ENCODE measurements around the gene SHISA8.

The SHISA8 gene

DNA sequence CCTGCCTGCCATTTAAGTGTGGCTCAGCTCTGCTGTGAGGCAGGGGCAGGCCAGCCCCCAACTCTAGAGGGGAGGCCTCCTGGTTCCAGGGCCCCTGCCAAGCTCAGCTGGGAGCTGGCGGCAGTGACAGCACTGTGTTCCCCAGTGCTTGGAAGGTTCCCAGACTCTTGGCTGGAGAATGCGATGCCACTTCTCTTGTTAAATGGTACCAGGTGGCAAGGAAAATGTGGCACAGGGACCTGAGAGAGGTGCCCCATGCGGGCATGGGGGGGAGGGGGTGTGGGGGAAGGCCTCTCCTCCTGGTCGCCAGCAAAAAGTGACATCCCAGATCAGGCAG, 20.1 kb upstream of the SHISA8 start:
- Histone ChIP-seq H3K4me3 (no peak overlapping the region), H3K27ac (peak overlapping the region in 1 of 21 experiments; percentile 78)

DNA sequence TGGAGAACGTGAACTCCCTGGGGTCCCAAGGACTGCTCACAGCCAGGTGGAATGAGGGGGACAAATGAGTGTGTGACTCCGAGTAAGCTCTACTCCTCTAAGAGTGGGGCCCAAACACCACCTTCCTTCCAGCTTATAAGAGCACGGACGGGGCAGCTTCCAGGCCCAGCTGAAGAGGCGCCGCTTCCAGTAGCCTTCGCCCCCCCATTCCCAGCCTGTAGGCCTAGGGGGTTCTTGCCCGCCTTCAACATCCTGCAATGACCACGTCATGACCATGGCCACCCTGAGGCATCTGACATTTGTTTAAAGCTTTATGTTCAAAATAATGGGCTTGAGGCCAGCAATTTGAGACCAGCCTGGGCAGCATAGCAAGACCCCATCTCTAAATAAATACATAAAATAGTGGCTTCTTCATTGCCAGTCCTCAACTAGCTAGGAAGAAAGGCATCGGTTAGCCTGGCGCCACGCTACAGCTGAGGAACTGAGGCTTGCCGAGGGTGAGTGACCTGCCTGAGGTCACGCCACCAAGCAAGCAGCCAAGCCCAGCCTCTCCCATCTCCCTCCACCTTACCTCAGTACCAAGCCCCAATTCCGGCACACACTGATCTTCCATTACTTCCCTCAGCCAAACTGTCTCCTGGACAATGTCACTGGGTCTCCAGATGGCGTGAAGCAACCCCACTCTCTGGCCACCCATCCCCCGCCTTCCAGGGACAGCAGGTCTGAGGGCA, 19.6 kb upstream of the SHISA8 start:
- Histone ChIP-seq H3K27ac (peak overlapping the region in 1 of 21 experiments; percentile 78), H3K4me3 (no peak overlapping the region)

DNA sequence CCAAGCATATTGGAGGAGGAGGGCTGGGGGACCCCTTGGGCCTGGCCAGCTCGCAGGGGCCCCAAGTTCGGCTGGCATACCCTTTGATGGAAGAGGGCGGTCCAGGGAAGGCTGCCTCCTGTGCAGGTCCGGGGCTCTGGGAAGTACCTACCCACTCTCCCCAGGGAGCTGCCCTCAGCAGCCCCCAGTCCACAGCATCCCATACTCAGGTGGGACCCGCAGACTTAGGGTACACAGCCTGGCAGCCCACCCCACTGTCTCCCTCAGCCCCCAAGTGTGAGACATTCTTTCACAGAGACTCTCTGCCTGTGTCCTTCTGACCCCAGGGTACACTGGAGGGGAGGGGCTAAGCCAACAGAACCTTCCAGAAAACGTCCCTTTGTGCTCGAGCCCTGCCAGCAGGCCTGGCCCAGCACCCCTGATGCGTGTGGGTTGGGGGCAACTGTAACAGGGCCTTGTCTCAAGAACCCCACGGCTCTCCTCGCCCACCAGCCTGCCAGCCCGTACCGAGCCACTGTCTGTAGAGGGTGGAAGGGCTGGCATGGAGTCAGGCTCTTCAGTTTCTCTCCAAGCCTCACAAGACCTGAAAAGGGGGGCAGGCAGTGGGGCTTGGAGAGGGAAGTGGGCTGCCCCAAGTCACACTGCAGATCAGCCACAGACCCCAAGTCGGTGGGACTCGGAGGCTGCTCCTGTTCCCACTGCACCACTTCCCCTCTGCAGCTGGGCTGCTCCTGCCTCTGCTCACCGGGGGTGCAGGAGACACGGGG, 18.7 kb upstream of the SHISA8 start:
- peak overlapping the region in 1 of 21 experiments; percentile 54 for H3K27ac ChIP-seq
- no peak overlapping the region for H3K4me3 ChIP-seq

DNA sequence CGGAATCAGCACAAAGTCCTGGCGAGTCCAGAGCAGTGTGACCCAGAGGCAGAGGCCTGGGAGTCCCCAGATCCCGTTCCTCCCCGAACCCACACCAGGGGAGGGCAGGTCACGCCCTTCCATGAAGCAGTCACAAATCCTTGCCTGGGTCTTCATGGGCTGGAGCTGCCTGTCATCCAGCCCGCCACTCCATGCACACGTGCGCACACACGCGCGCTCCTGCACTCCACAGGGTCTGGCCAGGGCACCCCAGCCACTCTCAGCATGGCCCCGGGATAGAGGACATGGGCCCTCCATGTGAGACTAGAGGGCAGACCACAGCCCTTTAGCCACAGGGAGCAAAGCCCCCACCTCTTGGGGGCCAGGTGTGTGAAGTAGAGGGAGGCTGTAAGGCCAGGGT, 17.5 kb upstream of the SHISA8 start:
- Histone ChIP-seq H3K4me3 (no peak overlapping the region), H3K27ac (no peak overlapping the region)

DNA sequence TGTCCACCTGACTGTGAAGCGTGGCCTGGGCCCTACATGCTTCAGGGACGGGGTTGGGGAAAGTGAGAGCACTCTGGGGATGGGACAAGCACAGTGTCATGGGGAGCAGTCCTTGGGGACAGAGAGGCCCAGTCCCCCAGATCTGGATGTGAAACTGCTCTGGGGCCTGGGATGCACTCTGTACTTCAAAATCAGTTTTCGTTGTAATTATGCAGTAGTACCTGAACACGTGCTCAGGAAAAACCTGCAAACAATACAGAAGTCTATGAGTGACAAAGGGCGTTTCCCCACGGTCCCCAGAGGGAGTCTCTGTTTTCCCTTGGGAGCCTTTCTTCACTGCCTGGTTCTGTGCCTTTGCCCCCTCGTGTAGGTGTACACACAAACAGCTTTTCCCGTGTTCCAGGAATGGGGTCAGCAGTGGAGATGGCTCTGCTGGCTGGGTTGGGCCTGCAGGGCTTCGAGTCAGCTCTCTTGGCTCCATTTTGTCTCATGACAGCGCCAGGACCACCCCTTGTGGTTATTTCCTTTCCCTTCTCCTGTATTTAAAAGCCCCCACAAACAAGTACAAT, 16.9 kb upstream of the SHISA8 start:
- H3K4me3 ChIP-seq = no peak overlapping the region
- H3K27ac ChIP-seq = no peak overlapping the region

DNA sequence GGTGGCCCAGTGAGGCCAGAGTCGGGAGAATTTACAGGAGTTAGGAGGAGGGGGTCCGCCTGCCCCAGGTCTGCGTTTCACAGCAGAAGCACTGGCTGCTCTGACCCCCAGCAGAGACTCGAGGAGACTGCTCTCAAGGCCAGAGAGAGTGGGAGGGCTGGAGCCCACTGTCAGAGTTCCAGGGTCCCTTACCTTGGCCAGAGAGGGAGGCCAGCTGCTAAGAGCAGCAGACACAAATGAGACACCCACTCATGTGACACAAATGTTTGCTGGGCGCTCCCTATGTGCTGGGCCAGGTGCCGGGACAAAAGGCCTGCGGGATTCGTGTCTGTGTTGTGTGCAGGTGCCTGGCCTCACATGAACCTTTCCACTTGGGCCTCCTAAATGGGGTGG, 14.5 kb upstream of the SHISA8 start:
- Histone ChIP-seq H3K27ac (peak overlapping the region in 1 of 21 experiments; percentile 36), H3K4me3 (no peak overlapping the region)

DNA sequence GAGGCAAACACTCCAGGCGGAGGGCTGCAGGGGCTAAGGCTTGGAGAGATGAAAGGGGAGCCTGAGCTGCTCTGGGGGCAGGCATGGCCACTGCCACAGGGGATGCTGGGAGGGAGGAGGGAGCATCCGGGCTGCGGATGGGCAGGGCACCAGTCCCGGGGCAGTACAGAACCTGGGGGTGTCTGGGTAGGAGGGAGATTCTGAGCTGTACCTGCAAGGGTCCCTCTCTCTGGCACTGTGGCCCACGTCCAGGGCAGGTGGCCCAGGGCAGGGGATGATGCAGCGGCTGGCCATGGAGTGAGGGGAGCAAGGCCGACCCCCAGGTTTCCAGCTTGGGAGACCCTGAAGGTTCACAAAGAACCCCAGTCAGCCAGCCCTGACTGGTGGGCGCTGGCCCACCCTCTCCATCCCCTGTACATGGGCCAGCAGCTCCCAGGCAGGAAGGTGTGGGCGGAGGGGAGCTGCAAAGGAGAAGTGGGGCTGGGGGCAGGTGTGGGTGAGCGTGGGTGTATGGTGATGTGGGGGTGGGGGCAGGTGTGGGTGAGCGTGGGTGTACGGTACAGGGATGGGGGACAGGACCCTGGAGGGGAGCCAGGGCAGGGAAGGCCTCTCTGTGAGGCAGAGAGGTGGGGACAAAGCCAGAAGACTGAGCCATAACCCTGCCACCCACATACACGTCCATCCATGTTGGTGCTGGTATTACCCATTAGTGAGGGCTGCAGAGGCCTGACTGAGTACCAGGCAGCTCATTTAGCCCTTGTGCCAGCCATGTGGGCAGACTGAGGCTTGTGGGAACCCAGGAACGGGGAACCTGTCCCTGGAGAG, 13.9 kb upstream of the SHISA8 start:
- Histone ChIP-seq H3K27ac (peak overlapping the region in 1 of 21 experiments; percentile 36), H3K4me3 (no peak overlapping the region)

DNA sequence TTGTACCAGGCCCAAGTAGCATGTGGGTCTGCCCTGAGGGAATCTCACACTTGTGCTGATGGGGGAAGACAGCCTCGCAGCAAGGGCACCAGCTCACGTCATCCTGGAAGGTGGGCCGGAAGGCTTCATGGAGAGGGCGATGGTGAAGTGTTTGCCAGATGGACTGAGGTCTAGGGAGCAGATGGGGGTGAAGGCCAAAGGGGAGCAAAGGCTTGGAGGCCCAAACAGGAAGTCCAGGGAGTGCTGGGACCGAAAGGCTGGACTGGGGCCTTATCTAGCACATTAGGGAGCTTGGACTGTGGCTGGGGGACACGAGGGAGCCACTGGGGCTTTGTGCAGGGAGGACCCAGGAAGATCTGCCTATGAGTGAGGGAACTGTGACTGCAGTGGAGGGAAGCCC, 12.9 kb upstream of the SHISA8 start:
- Histone ChIP-seq H3K27ac (peak overlapping the region in 1 of 21 experiments; percentile 36), H3K4me3 (no peak overlapping the region)

DNA sequence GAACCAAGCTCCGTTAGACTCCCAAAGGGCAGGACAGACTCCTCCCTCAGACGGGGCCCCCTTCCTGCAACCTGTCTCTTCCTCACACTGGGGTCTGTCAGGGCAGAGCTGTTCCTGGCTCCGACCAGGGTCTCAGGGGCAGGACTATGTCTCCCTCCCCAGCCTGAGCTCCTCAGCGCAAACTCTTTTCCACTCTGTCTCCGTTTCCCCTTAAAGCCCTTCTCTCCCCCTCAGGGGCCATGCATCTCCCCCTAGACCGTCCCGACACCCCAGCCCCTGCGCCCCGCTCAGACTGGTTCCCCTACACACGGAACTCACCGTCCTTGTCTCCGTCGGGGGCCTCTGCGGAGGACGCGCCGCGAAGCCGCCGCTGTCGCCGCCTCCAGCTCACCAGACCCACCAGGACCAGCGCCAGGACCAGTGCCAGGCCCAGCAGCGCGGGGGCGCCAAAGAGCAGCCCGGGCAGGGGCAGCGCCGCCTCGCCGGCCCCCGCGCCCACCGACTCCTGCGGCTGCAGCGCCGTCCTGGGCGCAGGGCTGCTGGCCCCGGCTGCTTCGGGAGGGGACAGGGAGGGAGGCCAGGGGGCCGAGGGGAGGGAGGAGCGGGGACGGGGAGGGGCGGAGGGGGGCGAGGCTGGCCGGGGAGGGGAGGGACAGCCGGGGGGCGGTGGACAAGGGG, 11.0 kb upstream of the SHISA8 start:
- H3K4me3 ChIP-seq = peak overlapping the region; percentile 24 to 50 (median 42)
- peak overlapping the region in 15 of 21 experiments; percentile 2 to 93 (median 44) for H3K27ac ChIP-seq

DNA sequence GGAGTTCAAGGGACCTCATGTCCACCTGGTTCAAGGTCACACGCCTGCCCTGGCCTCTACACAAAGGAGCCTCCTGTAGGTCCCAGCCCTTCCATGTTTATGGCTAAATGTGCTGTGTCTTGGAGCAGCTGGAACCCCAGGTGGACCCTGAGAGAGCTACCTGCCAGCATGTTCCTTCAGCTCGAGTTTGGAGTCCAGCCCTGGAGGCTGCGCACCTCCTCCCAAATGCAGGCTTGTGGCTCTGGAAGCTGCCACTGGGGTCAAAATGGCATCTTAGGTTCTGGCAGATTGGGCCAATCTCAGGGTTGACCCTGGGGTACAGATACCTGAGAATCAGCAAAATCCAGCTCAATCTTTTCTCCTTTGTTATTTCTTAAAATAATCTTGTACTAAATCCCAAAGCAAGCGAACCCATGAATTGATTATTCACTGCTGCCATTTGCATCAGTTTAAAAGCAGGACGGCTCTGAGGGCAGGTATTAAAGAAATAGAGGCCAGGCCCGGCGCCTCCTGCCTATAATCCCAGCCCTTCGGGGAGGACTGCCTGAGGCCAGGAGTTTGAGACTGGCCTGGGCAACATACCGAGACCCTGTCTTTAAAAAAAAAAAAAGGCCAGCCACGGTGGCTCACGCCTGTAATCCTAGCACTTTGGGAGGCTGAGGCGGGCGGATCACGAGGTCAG, 8.9 kb upstream of the SHISA8 start:
- H3K27ac ChIP-seq = no peak overlapping the region
- H3K4me3 ChIP-seq = no peak overlapping the region

DNA sequence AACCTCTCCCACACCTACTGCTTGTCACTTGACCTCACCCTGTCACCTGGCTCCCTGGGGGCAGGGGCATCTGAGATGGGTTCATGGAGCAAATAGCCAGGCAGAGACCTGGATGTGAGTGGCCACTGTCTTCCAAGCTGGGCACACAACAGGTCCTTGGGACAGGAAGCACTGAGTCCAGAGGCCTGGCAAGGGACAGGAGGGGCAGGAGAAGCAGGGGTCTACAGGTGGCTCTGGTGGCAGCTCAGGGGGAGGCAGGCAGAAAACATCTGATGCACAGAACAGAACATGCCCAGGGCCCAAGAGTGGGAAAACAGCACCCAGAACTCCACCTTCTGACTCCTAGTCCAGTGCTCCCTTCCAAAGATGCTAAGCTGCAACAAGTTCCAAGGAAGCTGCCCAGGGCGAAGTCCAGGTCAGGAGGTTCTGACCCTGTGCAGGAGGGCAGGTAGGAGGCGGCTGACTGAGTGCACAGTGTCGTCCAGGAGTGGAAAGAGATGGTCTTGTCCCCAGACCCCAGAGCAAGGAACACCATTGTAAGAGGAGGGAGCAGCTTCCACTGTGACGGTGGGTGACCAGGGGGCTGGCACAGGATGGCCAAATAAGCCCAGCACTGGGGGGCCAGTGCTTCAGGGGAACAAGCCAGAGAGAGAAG, 8.2 kb upstream of the SHISA8 start:
- H3K27ac ChIP-seq = no peak overlapping the region

DNA sequence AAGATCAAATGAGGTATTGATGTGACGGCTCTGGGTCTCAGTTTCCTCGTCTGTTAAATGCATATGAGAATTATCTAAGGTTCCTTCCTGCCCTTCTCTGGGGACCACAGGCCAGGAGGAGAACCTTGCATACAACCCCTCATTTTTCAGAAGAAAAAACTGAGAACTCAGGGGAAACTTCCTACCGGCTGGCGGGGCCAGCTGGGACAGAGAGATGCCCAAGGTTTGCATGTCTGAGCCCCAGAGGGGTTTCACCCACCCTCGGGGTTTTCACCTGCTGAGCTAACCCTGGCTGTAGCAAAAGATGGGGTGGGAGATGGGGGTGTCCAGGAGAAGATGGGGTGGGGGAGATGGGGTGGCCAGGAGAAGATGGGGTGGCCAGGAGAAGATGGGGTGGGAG, 7.5 kb upstream of the SHISA8 start:
- H3K27ac ChIP-seq = no peak overlapping the region
- no peak overlapping the region for H3K4me3 ChIP-seq

More for the DNA sequence above, 8.2 kb upstream of the SHISA8 start:
- no peak overlapping the region for H3K4me3 ChIP-seq

DNA sequence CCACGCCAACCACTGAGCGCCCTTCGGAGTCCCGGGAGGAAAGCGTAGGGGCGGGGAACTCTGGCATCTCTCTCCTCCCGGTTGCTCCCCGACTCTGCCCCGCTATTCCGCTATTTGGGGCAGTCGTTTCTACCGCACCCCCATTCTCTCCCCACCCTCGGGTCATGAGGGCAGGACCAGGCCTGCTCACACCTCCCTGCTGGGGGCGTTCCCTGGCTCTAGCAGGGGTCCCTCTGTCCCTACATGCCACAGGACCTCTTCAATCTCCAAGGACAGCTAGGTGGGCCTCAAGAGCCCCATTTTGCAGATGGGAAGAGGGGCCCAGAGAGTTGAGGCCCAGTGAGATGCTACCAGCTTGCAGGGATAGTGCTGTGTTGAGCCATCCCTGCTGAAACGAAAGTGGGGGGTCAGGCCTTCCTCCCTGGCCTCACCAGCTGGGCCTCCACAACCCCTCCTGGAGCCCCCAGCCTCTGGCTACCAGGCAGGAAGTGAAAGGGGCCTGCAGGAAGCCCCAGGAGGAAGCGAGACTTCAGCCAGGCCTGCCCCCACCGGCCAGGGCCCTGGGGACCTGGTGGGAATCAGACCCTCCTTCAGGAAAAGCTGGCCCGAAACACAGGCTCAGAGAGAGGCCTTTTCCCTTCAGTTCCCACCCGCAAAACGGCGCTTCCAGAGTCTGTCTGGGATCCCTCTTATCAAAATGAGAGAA, 5.5 kb upstream of the SHISA8 start:
- Histone ChIP-seq H3K27ac (peak overlapping the region in 6 of 21 experiments; percentile 37 to 69 (median 62)), H3K4me3 (peak overlapping the region; percentile 31 to 50 (median 39))

DNA sequence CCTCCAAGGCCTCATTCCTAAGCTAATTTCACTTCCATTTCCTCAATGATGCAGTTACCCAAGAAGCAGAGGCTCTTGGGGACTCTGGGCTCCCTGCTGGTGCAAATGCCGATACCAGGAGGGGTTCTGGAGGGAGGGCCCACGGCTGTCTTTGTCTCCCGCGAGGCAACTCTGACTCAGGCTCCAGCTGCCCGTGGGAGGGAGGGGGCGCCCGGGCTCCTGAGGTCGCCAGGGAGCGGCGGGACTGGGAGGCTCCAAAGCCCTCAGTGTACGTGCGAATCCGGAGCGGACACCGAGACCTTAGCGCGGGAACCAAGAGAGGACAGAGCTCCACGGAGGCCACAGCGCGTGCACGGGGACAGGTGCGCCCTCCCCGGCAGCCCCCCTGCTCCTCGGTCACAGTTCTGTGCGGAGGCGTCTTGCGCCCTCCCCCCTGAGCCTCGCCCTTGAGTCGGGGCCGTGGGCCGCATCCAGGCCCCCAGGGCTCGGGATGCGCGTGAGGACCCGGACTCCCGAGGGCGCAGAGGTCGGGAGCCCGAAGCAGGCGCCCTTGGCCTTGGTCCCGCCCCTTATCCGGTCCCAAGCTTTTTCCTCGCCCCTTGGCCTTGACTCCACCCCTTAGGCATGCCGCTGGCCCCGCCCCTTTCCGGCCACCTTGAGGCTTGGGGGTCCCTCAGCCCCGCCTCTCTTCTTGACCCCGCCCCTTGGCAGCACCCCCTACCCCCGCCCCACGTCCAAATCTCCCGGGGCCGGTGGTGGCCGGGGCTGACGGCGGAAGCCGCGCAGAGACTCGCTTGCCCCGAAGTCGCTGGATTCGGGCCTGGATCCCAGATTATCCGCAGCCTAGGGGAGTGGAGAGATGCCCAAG, 4.7 kb upstream of the SHISA8 start:
- peak overlapping the region in 12 of 21 experiments; percentile 8 to 69 (median 44) for H3K27ac ChIP-seq

DNA sequence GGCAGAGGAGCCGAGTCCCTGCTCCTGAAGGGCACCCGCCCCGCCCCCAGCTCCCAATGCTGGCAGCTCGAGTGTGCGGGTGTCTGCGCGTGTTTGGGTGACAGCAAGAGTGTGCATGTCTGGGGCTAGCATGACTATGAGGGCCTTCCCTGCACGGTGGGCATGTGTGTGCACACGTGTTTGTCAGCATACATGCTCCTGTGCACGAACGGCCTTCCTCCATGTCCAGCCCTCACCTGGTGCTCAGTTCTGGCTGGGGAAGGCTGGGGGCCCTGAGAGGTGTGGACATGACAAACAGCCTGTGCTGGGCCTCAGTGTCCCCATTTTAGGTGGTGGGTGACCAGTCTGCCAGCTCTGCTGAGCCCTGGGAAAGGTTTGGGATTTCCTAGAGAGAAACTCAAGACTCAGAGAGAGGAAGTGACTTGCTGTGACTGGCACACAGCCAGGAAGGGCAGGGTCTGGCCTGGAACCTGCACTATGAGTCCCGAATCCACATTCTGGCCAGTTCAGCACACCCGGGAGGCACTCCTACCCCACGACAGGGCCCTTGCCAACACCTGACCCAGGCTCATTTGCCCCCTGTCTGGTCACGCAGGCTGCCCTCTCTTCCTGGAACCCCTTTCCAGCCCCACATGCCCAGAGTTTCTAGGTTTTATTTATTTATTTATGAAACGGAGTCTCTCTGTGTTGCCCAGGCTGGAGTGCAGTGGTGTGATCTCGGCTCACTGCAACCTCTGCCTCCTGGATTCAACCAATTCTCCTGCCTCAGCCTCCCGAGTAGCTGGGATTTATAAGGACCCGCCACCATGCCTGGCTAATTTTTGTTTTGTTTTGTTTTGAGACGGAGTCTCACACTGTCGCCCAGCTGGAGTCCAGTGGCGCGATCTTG, 3.3 kb upstream of the SHISA8 start:
- Histone ChIP-seq H3K27ac (no peak overlapping the region), H3K4me3 (no peak overlapping the region)

More for the DNA sequence above, 4.7 kb upstream of the SHISA8 start:
- H3K4me3 ChIP-seq = peak overlapping the region; percentile 31 to 50 (median 39)

DNA sequence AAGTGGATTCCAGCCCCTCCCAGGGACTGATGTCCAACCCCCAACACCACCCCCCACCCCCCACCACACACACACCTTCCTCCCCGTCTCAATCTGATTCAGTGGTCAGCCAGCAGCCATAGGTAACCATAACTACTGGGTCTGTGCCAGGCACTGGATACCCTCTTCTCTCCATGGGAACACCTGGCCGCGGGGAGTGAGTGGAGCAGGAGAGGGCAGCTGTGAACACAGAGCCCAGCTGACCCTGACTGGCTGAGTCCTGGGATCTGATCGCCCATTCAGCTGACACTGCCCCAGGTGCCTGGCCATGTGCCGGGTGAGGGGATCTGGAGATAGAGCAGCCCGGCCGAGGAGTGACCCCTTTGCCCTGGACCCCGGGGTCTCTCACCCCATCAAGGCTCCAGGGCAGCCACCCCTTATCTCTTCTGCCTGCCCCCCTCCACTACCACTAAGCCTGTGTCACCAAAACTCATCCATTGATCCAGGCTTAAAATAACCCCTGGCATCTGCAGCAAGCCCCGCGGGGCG, 2.6 kb upstream of the SHISA8 start:
- H3K27ac ChIP-seq = no peak overlapping the region
- H3K4me3 ChIP-seq = no peak overlapping the region
